ENCODE results near the gene SWSAP1. TPM values are rescaled to one million over a fixed set of nuclear protein-coding genes. Genes with fewer than 3 reads are reported as not detected.

Gene SWSAP1
- polyA plus RNA-seq, 3 donors: 5.9 to 11.5 (median 8.7) TPM

GRCh38 chr19:11379857-11380350, 5.4 kb downstream of the SWSAP1 start:
- peaks cover 16 to 28% (median 21%) of the 10 kb centered on the region in 3 donors for H3K27me3 Mint-ChIP-seq (ENCODE audit: low read depth in 3 of 3)
- H3K4me1 ChIP-seq (ENCODE audit: control insufficient read depth in 1 of 2, insufficient read depth in 2 of 2, low read length in 2 of 2): peaks cover 76 to 97% of the 10 kb centered on the region in 2 donors

More at GRCh38 chr19:11379857-11380350, 5.4 kb downstream of the SWSAP1 start:
- Histone ChIP-seq H3K9me3 (replicated peaks in 1 of 2; ENCODE audit: control insufficient read depth in 1 of 2, insufficient read depth in 1 of 2, low read length in 2 of 2) (no peaks in the 10 kb centered on the region), H3K27ac (ENCODE audit: low read depth in 1 of 2, low read length in 2 of 2) (peak overlapping the region in 1 of 2 donors; percentile 95), H3K27me3 (ENCODE audit: control insufficient read depth in 2 of 2, insufficient read depth in 2 of 2, low read length in 2 of 2) (peaks cover 0 to 19% of the 10 kb centered on the region in 2 donors), H4K20me1 (ENCODE audit: insufficient read depth, low read length) (no peaks in the 10 kb centered on the region), H3K9ac (ENCODE audit: insufficient read depth, low read length, poor library complexity, severe bottlenecking) (no peak overlapping the region), H3K4me2 (replicated peaks; ENCODE audit: extremely low read depth, low read length, poor library complexity, severe bottlenecking) (peak overlapping the region; percentile 92), H2AFZ (ENCODE audit: insufficient read depth, low read depth, low read length, poor library complexity, severe bottlenecking) (no peak overlapping the region), H3K79me2 (ENCODE audit: insufficient read depth, low read length) (peaks cover 55% of the 10 kb centered on the region), H3K36me3 (replicated peaks in 1 of 2; ENCODE audit: control insufficient read depth in 1 of 2, insufficient read depth in 2 of 2, low read length in 2 of 2) (no peaks in the 10 kb centered on the region), H3K4me3 (replicated peaks in 1 of 3; ENCODE audit: low read depth in 2 of 3, low read length in 3 of 3) (peak overlapping the region in 1 of 3 experiments; percentile 87)
- TF ChIP-seq CTCF (IDR thresholded peaks at IDR 0.05): no peak
- Mint-ChIP-seq H3K4me3 (peak overlapping the region; percentile 92 to 100), H3K9me3 (peaks cover 0 to 4% (median 0%) of the 10 kb centered on the region in 7 donors), H3K4me1 (peaks cover 57% of the 10 kb centered on the region), H3K36me3 (peaks cover 7 to 15% of the 10 kb centered on the region in 2 donors), H3K27ac (peak overlapping the region; percentile 97 to 100 (median 99))
- intact Hi-C loops (cut with micrococcal nuclease): loop anchor here (5.0 kb wide), 2 partner anchors 42 to 88 kb away; no protein-coding TSS in a partner anchor
- 96% methylated on average over 6 of the region's 7 CpGs for WGBS (ENCODE audit: insufficient coverage)
- DNase-seq: no peak

Measured in CD14-positive monocyte (primary cell).